K562 (cell line): ENCODE results near the gene XPA. TPM values are rescaled to one million over a fixed set of nuclear protein-coding genes. Genes with fewer than 3 reads are reported as not detected.

Experiments
- BRD9 ChIP-seq: fragments of 450-650 bp; IDR thresholded peaks from 2 replicates; pipeline ENCODE4 v1.6.1; 2018; ENCODE audit warnings: low read depth; ENCODE audit not compliant: partially characterized antibody
- CSDE1 ChIP-seq, 2 experiments: fragments of 450-650 bp; IDR thresholded peaks; 2 replicates each; pipeline ENCODE4 v1.6.1; 2016; ENCODE audit warnings: mild to moderate bottlenecking in 1 of 2
- E2F1 ChIP-seq: sonication (generic); formaldehyde crosslinking; IDR thresholded peaks from 2 replicates; pipeline ENCODE4 v1.8.1; 2023; ENCODE audit warnings: mild to moderate bottlenecking, missing genetic modification reagents, moderate library complexity
- ETV5 ChIP-seq: sonication (generic); formaldehyde crosslinking; IDR thresholded peaks from 2 replicates; pipeline ENCODE4 v1.4.0; 2020; ENCODE audit warnings: low read depth, mild to moderate bottlenecking, missing genetic modification reagents
- HDAC3 ChIP-seq: fragments of 450-650 bp; IDR thresholded peaks from 2 replicates; pipeline ENCODE4 v1.6.1; 2018; ENCODE audit warnings: borderline replicate concordance, mild to moderate bottlenecking, moderate library complexity; ENCODE audit not compliant: partially characterized antibody
- HDAC8 ChIP-seq: fragments of 450-650 bp; IDR thresholded peaks from 2 replicates; pipeline ENCODE4 v1.6.1; 2016; ENCODE audit warnings: mild to moderate bottlenecking, missing genetic modification characterization, moderate library complexity, missing compliant biosample characterization
- HMG20B ChIP-seq: fragments of 250-450 bp; sonication (Bioruptor Pico); IDR thresholded peaks from 2 replicates; pipeline ENCODE4 v1.5.0; 2021; ENCODE audit warnings: mild to moderate bottlenecking
- KDM5B ChIP-seq: fragments of 200-600 bp; sonication (generic); IDR thresholded peaks from 2 replicates; pipeline ENCODE4 v1.6.1; 2012; ENCODE audit warnings: low read depth, mild to moderate bottlenecking, moderate library complexity, low read length, control low read depth, inconsistent platforms; ENCODE audit not compliant: insufficient replicate concordance
- PHF21A ChIP-seq: fragments of 450-650 bp; IDR thresholded peaks from 2 replicates; pipeline ENCODE4 v1.6.1; 2017; ENCODE audit warnings: low read depth, borderline replicate concordance
- RERE ChIP-seq: sonication (generic); formaldehyde crosslinking; IDR thresholded peaks from 2 replicates; pipeline ENCODE4 v1.8.0; 2023; ENCODE audit warnings: missing genetic modification reagents, mild to moderate bottlenecking, borderline replicate concordance
- ZNF146 ChIP-seq: IDR thresholded peaks from one replicate; pipeline ENCODE4 v1.6.1; 2018; ENCODE audit warnings: missing compliant biosample characterization; ENCODE audit not compliant: unreplicated experiment
- ZSCAN29 ChIP-seq: fragments of 450-650 bp; IDR thresholded peaks from 2 replicates; pipeline ENCODE4 v1.6.1; 2017
- polyA plus RNA-seq, 8 experiments: library from polyadenylated mRNA; depleted of rRNA in 4 of 8; stranded (reverse) in 5 of 8; unstranded in 3 of 8; fragments of >200 nt; fragmentation: Nextera tagmentation in 2 of 8; fragmentation: Illumina TruSeq in 1 of 8; extraction: Ambion mirVana in 2 of 8; extraction: Trizol in 1 of 8; gene quantifications; 2 replicates each; pipeline versions ENCODE4 v1.2.1 to v1.2.3, GENCODE V29; 2011 to 2014; ENCODE audit warnings: inconsistent platforms in 1 of 8, missing spikeins in 1 of 8
- total RNA-seq, 7 experiments: library from RNA; depleted of rRNA in 6 of 7; stranded (reverse); fragments of >200 nt in 6 of 7; fragmentation: Illumina TruSeq in 2 of 7; extraction: Trizol in 2 of 7; gene quantifications; 2 replicates each; pipeline versions ENCODE4 v1.2.1 to v1.2.3, GENCODE V29; 2011 to 2021; ENCODE audit warnings: low replicate concordance in 1 of 7
- TF ChIP-seq, protein P1 (sequence below): fragments of 450-650 bp; IDR thresholded peaks from 2 replicates; pipeline ENCODE4 v1.7.0; 2016; ENCODE audit warnings: borderline replicate concordance
- TF ChIP-seq, protein P2 (sequence below): sonication (generic); formaldehyde crosslinking; IDR thresholded peaks from 2 replicates; pipeline ENCODE4 v1.8.1; 2023; ENCODE audit warnings: mild to moderate bottlenecking, missing genetic modification reagents

Gene XPA
- total and polyA plus RNA-seq, 9 of the 15 experiments (the other 6 are each of a cell fraction or from before 2014, with no cell fraction given): 5.1 to 18.2 (median 14.1) TPM

DNA sequence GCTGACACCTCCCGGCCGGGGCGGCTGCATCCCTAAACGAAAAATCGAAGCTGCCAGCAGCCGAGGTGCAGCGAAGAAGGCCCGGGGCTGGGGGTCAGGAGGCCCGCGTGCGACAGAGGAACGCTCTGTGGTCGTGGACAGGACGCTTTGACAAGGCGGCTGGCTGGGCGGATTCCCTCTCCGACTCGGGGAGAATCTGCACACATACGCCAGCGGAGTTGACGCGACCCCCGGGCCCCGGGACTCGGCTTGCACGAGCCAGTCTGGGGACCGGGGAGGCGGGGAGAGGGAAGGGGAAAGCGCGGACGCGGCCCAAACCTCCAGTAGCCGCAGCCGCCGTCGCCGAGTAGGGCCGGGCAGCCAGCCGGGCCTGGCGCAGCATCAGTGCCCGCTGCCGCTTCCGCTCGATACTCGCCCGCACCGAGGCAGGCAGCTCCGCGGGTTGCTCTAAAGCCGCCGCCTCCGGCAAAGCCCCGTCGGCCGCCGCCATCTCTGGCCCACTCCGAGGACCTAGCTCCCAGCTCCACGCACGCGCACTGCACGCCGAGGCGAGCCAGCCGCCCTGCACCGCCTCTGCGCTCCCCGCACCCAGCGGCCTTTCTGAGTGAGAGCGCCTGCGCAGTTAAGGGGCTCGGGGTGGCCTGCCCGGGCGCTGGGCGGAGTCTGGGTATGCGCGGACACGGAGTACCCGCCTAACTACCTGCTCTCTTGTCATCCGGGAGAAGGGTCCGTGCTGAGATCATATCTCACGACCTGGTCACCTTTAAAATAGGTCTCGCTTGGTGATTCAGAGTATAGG lies at the start of gene XPA (continued):
- TF ChIP-seq RERE (CRISPR knock-in tag) (no peak), ETV5 (CRISPR knock-in tag) (0 out of 2 replicates have a peak, but pooled peaks have one; percentile 44), HDAC8 (tag) (no peak), E2F1 (CRISPR knock-in tag) (no peak), HDAC3 (no peak), ZSCAN29 (no peak), ZNF146 (CRISPR knock-in tag) (no peak), HMG20B (CRISPR knock-in tag) (no peak), BRD9 (no peak), CSDE1 (IDR thresholded peaks at IDR 0.05) (no peak), PHF21A (no peak), KDM5B (peak; percentile 85)
- TF ChIP-seq, protein P1, sequence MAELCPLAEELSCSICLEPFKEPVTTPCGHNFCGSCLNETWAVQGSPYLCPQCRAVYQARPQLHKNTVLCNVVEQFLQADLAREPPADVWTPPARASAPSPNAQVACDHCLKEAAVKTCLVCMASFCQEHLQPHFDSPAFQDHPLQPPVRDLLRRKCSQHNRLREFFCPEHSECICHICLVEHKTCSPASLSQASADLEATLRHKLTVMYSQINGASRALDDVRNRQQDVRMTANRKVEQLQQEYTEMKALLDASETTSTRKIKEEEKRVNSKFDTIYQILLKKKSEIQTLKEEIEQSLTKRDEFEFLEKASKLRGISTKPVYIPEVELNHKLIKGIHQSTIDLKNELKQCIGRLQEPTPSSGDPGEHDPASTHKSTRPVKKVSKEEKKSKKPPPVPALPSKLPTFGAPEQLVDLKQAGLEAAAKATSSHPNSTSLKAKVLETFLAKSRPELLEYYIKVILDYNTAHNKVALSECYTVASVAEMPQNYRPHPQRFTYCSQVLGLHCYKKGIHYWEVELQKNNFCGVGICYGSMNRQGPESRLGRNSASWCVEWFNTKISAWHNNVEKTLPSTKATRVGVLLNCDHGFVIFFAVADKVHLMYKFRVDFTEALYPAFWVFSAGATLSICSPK: no peak
- TF ChIP-seq, protein P2, sequence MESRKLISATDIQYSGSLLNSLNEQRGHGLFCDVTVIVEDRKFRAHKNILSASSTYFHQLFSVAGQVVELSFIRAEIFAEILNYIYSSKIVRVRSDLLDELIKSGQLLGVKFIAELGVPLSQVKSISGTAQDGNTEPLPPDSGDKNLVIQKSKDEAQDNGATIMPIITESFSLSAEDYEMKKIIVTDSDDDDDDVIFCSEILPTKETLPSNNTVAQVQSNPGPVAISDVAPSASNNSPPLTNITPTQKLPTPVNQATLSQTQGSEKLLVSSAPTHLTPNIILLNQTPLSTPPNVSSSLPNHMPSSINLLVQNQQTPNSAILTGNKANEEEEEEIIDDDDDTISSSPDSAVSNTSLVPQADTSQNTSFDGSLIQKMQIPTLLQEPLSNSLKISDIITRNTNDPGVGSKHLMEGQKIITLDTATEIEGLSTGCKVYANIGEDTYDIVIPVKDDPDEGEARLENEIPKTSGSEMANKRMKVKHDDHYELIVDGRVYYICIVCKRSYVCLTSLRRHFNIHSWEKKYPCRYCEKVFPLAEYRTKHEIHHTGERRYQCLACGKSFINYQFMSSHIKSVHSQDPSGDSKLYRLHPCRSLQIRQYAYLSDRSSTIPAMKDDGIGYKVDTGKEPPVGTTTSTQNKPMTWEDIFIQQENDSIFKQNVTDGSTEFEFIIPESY (CRISPR knock-in tag): peak; percentile 27; the same call in 1 of the 2 replicates
